Glomerular visceral epithelial cell (primary cell): Measurements from ENCODE around the gene PSTPIP2.
A peak's percentile ranks its signal among the peaks of the same experiment; 100 is the strongest.
"Not testable (repeated sequence)": the region's sequence is repeated elsewhere in the genome, so short reads cannot be mapped to it uniquely, and the experiment has no call there.

Source experiments
- DNase-seq: peaks from one replicate; pipeline ENCODE4 v3.0.0-alpha.2; 2016; ENCODE audit errors: extremely low spot score

The PSTPIP2 gene

GRCh38 chr18:46037512-46038305 lies 34.4 kb downstream of the PSTPIP2 start:
- no peak for DNase-seq

- DNase-seq, result no peak
These were observed 36.1 kb downstream of the PSTPIP2 start for GRCh38 chr18:46035696-46036680.

- DNase-seq, result no peak
These were observed 37.8 kb downstream of the PSTPIP2 start for GRCh38 chr18:46034230-46034629.

- no peak for DNase-seq
These were observed 40.3 kb downstream of the PSTPIP2 start for GRCh38 chr18:46031741-46032140.

- no peak for DNase-seq
These were observed 43.5 kb downstream of the PSTPIP2 start for GRCh38 chr18:46028536-46028891.

- DNase-seq, result no peak
These were observed 52.1 kb downstream of the PSTPIP2 start for GRCh38 chr18:46019936-46020335.

GRCh38 chr18:46013484-46014189 lies 58.4 kb downstream of the PSTPIP2 start:
- no peak for DNase-seq

GRCh38 chr18:46010676-46011075 lies 61.4 kb downstream of the PSTPIP2 start:
- no peak for DNase-seq

- no peak for DNase-seq
These were observed 62.0 kb downstream of the PSTPIP2 start for GRCh38 chr18:46010050-46010449.

GRCh38 chr18:46009125-46009840 lies 62.8 kb downstream of the PSTPIP2 start:
- DNase-seq, result no peak

- DNase-seq, result no peak
These were observed 63.5 kb downstream of the PSTPIP2 start for GRCh38 chr18:46008531-46008930.

- DNase-seq, result no peak
These were observed 64.9 kb downstream of the PSTPIP2 start for GRCh38 chr18:46007165-46007564.

- no peak for DNase-seq
These were observed 69.1 kb downstream of the PSTPIP2 start for GRCh38 chr18:46002934-46003333.

GRCh38 chr18:46001892-46002291 lies 70.2 kb downstream of the PSTPIP2 start:
- no peak for DNase-seq

- no peak for DNase-seq
These were observed 71.0 kb downstream of the PSTPIP2 start for GRCh38 chr18:46001074-46001473.

- DNase-seq, result no peak
These were observed 72.5 kb downstream of the PSTPIP2 start for GRCh38 chr18:45999536-45999935.

- DNase-seq, result no peak
These were observed 73.8 kb downstream of the PSTPIP2 start for GRCh38 chr18:45998244-45998643.

GRCh38 chr18:45997700-45998151 lies 74.3 kb downstream of the PSTPIP2 start:
- no peak for DNase-seq

- no peak for DNase-seq
These were observed 76.6 kb downstream of the PSTPIP2 start for GRCh38 chr18:45995461-45995860.

- DNase-seq, result peak; percentile 49
These were observed 78.6 kb downstream of the PSTPIP2 start for GRCh38 chr18:45993438-45993837.

- not testable (repeated sequence) for DNase-seq
These were observed 79.5 kb downstream of the PSTPIP2 start for GRCh38 chr18:45992527-45992926.
